HCT116 (cell line): ENCODE measurements around the gene PEAK3. TPM values are rescaled to one million over a fixed set of nuclear protein-coding genes. Genes with fewer than 3 reads are reported as not detected.

Experiments
- ATAC-seq: fragments of 200-7000 bp; cut with Tn5 transposase; 2 replicates; pipeline ENCODE4 v1.9.1; 2020; ENCODE audit warnings: mild to moderate bottlenecking, moderate library complexity
- BruUV-seq: library from RNA; stranded (reverse); fragments of 400-500 nt; replicated peaks from 2 replicates; lab custom pipeline; 2021; lab: Mats Ljungman, UMichigan
- CTCF ChIA-PET: fragments of 300-600 bp; sonication (Branson Sonifier 250); formaldehyde crosslinking; loops from one replicate; lab custom pipeline; 2021; ENCODE audit warnings: antibody characterized with exemption; lab: Charles Lee
- POLR2A ChIA-PET: fragments of 300-600, 350-600 bp; sonication (Branson Sonifier 250); formaldehyde crosslinking; loops from one replicate; lab custom pipeline; 2021; ENCODE audit warnings: antibody characterized with exemption; lab: Charles Lee
- RAD21 ChIA-PET, 2 experiments: fragments of 300-600 bp; sonication (Branson Sonifier 250); formaldehyde crosslinking; loops; one replicate each; lab custom pipeline; 2023; ENCODE audit warnings: low total read pairs in 2 of 2; ENCODE audit not compliant: uncharacterized antibody in 2 of 2, unreplicated experiment in 2 of 2, low non-redundant PET in 1 of 2; lab: Charles Lee
- DNase-seq: peaks from one replicate; pipeline ENCODE4 v3.0.0-alpha.2; 2010; ENCODE audit warnings: low read depth, low spot score
- H2AFZ ChIP-seq: fragments of 200-600 bp; shearing (Covaris generic), sonication (generic); 2 replicates; pipeline ENCODE4 v1.6.1; 2017; ENCODE audit warnings: low read depth, mixed run types, mixed read lengths, antibody characterized with exemption, low read length; ENCODE audit not compliant: poor library complexity, severe bottlenecking
- H3K27ac ChIP-seq: 2 replicates; pipeline ENCODE4 v1.5.1; 2012; ENCODE audit warnings: low read depth, low read length
- H3K27me3 ChIP-seq: fragments of 200-600 bp; sonication (generic); 2 replicates; pipeline ENCODE4 v1.6.1; 2016; ENCODE audit warnings: mixed run types, low read length, mixed read lengths; ENCODE audit not compliant: insufficient read depth
- H3K36me3 ChIP-seq, 2 experiments: fragments of 200-500 bp in 1 of 2; fragments of 200-600 bp in 1 of 2; sonication (Bioruptor generic) in 1 of 2; sonication (generic) in 1 of 2; 2 replicates each; pipeline versions ENCODE4 v1.5.1 to v1.6.1; 2014 to 2016; ENCODE audit warnings: low read length in 2 of 2, inconsistent platforms in 1 of 2, mixed read lengths in 1 of 2, mixed run types in 1 of 2; ENCODE audit not compliant: insufficient read depth in 2 of 2, control insufficient read depth in 1 of 2
- H3K4me1 ChIP-seq, 2 experiments: fragments of 200-600 bp in 1 of 2; sonication (generic) in 1 of 2; 2 replicates each; pipeline versions ENCODE4 v1.5.1 to v1.6.1; 2012 to 2017; ENCODE audit warnings: low read length in 2 of 2, inconsistent platforms in 1 of 2, mild to moderate bottlenecking in 1 of 2, mixed read lengths in 1 of 2, mixed run types in 1 of 2, moderate library complexity in 1 of 2; ENCODE audit not compliant: insufficient read depth in 2 of 2, control insufficient read depth in 1 of 2
- H3K4me2 ChIP-seq: fragments of 200-600 bp; sonication (generic); 2 replicates; pipeline ENCODE4 v1.6.1; 2017; ENCODE audit warnings: mixed run types, low read length, mixed read lengths
- H3K4me3 ChIP-seq, 2 experiments: fragments of 200-600 bp in 1 of 2; sonication (generic) in 1 of 2; replicated peaks in 1 of 2; 2 replicates each; pipeline ENCODE4 v1.5.1; 2011 to 2016; ENCODE audit warnings: low read length in 2 of 2, control low read depth in 1 of 2, low read depth in 1 of 2, mild to moderate bottlenecking in 1 of 2, mixed read lengths in 1 of 2, mixed run types in 1 of 2
- H3K79me2 ChIP-seq: fragments of 200-600 bp; sonication (generic); 2 replicates; pipeline ENCODE4 v1.6.1; 2017; ENCODE audit warnings: mild to moderate bottlenecking, mixed run types, low read length, moderate library complexity, mixed read lengths; ENCODE audit not compliant: insufficient read depth
- H3K9ac ChIP-seq: fragments of 200-600 bp; sonication (generic); 2 replicates; pipeline ENCODE4 v1.6.1; 2016; ENCODE audit warnings: low read length, mixed read lengths
- H3K9me2 ChIP-seq: fragments of 200-600 bp; sonication (generic), shearing (Covaris generic); 2 replicates; pipeline ENCODE4 v1.6.1; 2017; ENCODE audit warnings: mixed run types, mild to moderate bottlenecking, moderate library complexity; ENCODE audit not compliant: insufficient read depth
- H3K9me3 ChIP-seq, 2 experiments: fragments of 200-500 bp in 1 of 2; fragments of 200-600 bp in 1 of 2; sonication (Bioruptor generic) in 1 of 2; sonication (generic) in 1 of 2; 2 replicates each; pipeline ENCODE4 v1.6.1; 2014 to 2017; ENCODE audit warnings: low read length in 2 of 2, mixed read lengths in 2 of 2, inconsistent platforms in 1 of 2, low read depth in 1 of 2, mild to moderate bottlenecking in 1 of 2, mixed run types in 1 of 2, moderate library complexity in 1 of 2; ENCODE audit not compliant: control insufficient read depth in 1 of 2, insufficient read depth in 1 of 2
- H4K20me1 ChIP-seq: fragments of 200-600 bp; sonication (generic), shearing (Covaris generic); 2 replicates; pipeline ENCODE4 v1.6.1; 2017; ENCODE audit warnings: mixed run types, mild to moderate bottlenecking, moderate library complexity; ENCODE audit not compliant: insufficient read depth
- CEBPB ChIP-seq: IDR thresholded peaks from 2 replicates; pipeline ENCODE4 v1.6.1; 2012; ENCODE audit warnings: low read depth
- EGR1 ChIP-seq: IDR thresholded peaks from 2 replicates; pipeline ENCODE4 v1.6.1; 2012; ENCODE audit warnings: low read depth
- EZH2 ChIP-seq: fragments of 200-600 bp; sonication (generic); IDR thresholded peaks from 2 replicates; pipeline ENCODE4 v1.6.1; 2017; ENCODE audit warnings: antibody characterized with exemption, mixed run types
- MAX ChIP-seq: IDR thresholded peaks from 2 replicates; pipeline ENCODE4 v1.6.1; 2012
- POLR2AphosphoS5 ChIP-seq: IDR thresholded peaks from 2 replicates; pipeline ENCODE4 v1.6.1; 2011; ENCODE audit warnings: mild to moderate bottlenecking, low read depth, low read length, moderate library complexity
- RAD21 ChIP-seq: IDR thresholded peaks from 2 replicates; pipeline ENCODE4 v1.6.1; 2012; ENCODE audit warnings: low read depth, mild to moderate bottlenecking
- REST ChIP-seq: IDR thresholded peaks from 2 replicates; pipeline ENCODE4 v1.6.1; 2012; ENCODE audit warnings: low read depth
- SP1 ChIP-seq: IDR thresholded peaks from 2 replicates; pipeline ENCODE4 v1.6.1; 2012; ENCODE audit warnings: low read depth
- SRF ChIP-seq: IDR thresholded peaks from 2 replicates; pipeline ENCODE4 v1.6.1; 2012; ENCODE audit warnings: low read depth
- ZBTB33 ChIP-seq: IDR thresholded peaks from 2 replicates; pipeline ENCODE4 v1.6.1; 2011; ENCODE audit warnings: mild to moderate bottlenecking, low read length, moderate library complexity; ENCODE audit not compliant: insufficient replicate concordance; ENCODE audit errors: extremely low read depth
- intact Hi-C: fragments of 100-400 bp; cut with micrococcal nuclease; formaldehyde crosslinking; loops from 2 replicates; pipeline ENCODE4 v1.10.0; 2022
- total RNA-seq: library from RNA; stranded (reverse); gene quantifications from one replicate; pipeline ENCODE4 v1.2.1, GENCODE V29; 2021; ENCODE audit not compliant: unreplicated experiment

Gene PEAK3
- total RNA-seq, 1 experiment from 2014 or later: not detected

- TF ChIP-seq ZBTB33 (no peak), EGR1 (no peak), CEBPB (no peak)
Measured at GRCh38 chr19:2303211-2303798, 21.3 kb upstream of the PEAK3 start (continued).

GRCh38 chr19:2302319-2303210, 20.6 kb upstream of the PEAK3 start:
- intact Hi-C loops: no loop called here
- H3K9me2 ChIP-seq: no peaks in the 10 kb centered on the region
- no peaks in the 10 kb centered on the region for H3K36me3 ChIP-seq
- CTCF ChIA-PET: no interaction called here
- TF ChIP-seq MAX (no peak), RAD21 (no peak), EZH2 (no peak), POLR2AphosphoS5 (no peak), REST (no peak), SRF (no peak), SP1 (no peak)
- no peaks in the 10 kb centered on the region for H3K4me1 ChIP-seq
- no TSS peak for BruUV-seq
- RAD21 ChIA-PET: no interaction called here
- POLR2A ChIA-PET: no interaction called here
- H2AFZ ChIP-seq: no peak overlapping the region
- H4K20me1 ChIP-seq: no peaks in the 10 kb centered on the region
- no peaks in the 10 kb centered on the region for H3K9me3 ChIP-seq
- no peak overlapping the region for H3K27ac ChIP-seq
- DNase-seq: no peak
- no peak overlapping the region for H3K4me3 ChIP-seq
- no peak for ATAC-seq
- no peaks in the 10 kb centered on the region for H3K27me3 ChIP-seq
- no peak overlapping the region for H3K9ac ChIP-seq
- no peak overlapping the region for H3K4me2 ChIP-seq
- H3K79me2 ChIP-seq: no peaks in the 10 kb centered on the region
